GM12875 (cell line): ENCODE data around the gene UVSSA.

Source experiments
- H3K4me3 ChIP-seq: one replicate; pipeline ENCODE4 v1.5.1; 2011; ENCODE audit warnings: low read depth, low read length, control low read depth
- CTCF ChIP-seq: IDR thresholded peaks from 2 replicates; pipeline ENCODE4 v1.5.1; 2011; ENCODE audit warnings: low read depth, mild to moderate bottlenecking, control low read depth, inconsistent platforms, low read length, moderate library complexity, borderline replicate concordance; ENCODE audit not compliant: insufficient read depth

Gene UVSSA

GRCh38 chr4:1364217-1364616, 17.2 kb downstream of the UVSSA start:
- no peak for TF ChIP-seq CTCF

GRCh38 chr4:1364748-1365147, 17.7 kb downstream of the UVSSA start:
- no peak overlapping the region for H3K4me3 ChIP-seq

More at GRCh38 chr4:1364217-1364616, 17.2 kb downstream of the UVSSA start:
- H3K4me3 ChIP-seq, result no peak overlapping the region

GRCh38 chr4:1365271-1366178, 18.5 kb downstream of the UVSSA start:
- H3K4me3 ChIP-seq, result no peak overlapping the region
- no peak for TF ChIP-seq CTCF

More at GRCh38 chr4:1364748-1365147, 17.7 kb downstream of the UVSSA start:
- TF ChIP-seq CTCF, result no peak

- H3K4me3 ChIP-seq, result no peak overlapping the region
- TF ChIP-seq CTCF, result no peak
Observed at GRCh38 chr4:1366371-1367229, 19.6 kb downstream of the UVSSA start.

GRCh38 chr4:1367230-1367935, 20.4 kb downstream of the UVSSA start:
- no peak overlapping the region for H3K4me3 ChIP-seq
- no peak for TF ChIP-seq CTCF

- no peak for TF ChIP-seq CTCF
- H3K4me3 ChIP-seq, result no peak overlapping the region
Observed at GRCh38 chr4:1367936-1368289, 20.9 kb downstream of the UVSSA start.
